Keratinocyte (primary cell): ENCODE data around the gene FBRSL1.

ENCODE experiments used
- CTCF ChIP-seq, 3 experiments: IDR thresholded peaks in 1 of 3; conservative IDR thresholded peaks in 1 of 3; optimal IDR thresholded peaks in 1 of 3; 2 replicates in 2 of 3; 3 replicates in 1 of 3; pipeline versions ENCODE3 to v1.5.1; 2011; ENCODE audit warnings: low read length in 3 of 3, mild to moderate bottlenecking in 3 of 3, moderate library complexity in 2 of 3, control low read depth in 1 of 3, inconsistent platforms in 1 of 3; ENCODE audit not compliant: insufficient read depth in 2 of 3; ENCODE audit errors: extremely low read depth in 1 of 3
- EZH2 ChIP-seq: IDR thresholded peaks from one replicate; pipeline ENCODE4 v1.6.1; 2012; ENCODE audit warnings: inconsistent platforms, mild to moderate bottlenecking, low read length, moderate library complexity

DNA sequence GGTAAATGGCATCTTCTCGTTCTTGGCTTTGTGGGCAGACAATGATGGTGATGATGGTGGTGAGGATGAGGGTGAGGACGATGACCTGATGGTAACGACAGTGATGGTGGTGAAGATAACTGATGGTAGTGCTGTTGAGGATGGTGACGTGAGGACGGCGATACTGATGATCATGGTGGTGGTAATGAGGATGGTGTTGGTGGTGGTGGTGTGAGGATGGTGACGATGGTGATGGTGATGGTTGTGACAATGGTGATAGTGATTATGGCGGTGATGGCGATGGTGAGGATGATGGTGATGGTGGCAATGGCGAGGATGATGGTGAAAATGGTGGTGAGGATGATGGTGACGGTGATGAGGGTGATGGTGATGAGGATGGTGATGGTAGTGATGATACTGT is 54.5 kb downstream of the FBRSL1 start:
- TF ChIP-seq CTCF (optimal IDR thresholded peaks at IDR 0.05 in 1 of 3, IDR thresholded peaks at IDR 0.05 in 1 of 3, conservative IDR thresholded peaks at IDR 0.05 in 1 of 3; ENCODE audit: extremely low read depth in 1 of 3, insufficient read depth in 2 of 3, low read length in 3 of 3) (no peak), EZH2 (no peak)
